Liver (tissue), 3 donors: Measurements from ENCODE around the gene RAPGEF4.

Experiments used
- CTCF ChIP-seq: fragments of 150-350 bp; IDR thresholded peaks from 2 replicates; pipeline ENCODE4 v1.5.1; 2017; ENCODE audit warnings: improper control_type of control experiment, low read depth, low read length; ENCODE audit not compliant: missing input control
- EGR1 ChIP-seq, 2 donors: IDR thresholded peaks; 2 replicates each; pipeline ENCODE4 v1.6.1; 2016 to 2018; ENCODE audit warnings: antibody characterized with exemption in 2 of 2, low read depth in 2 of 2
- FOXA1 ChIP-seq: IDR thresholded peaks from 2 replicates; pipeline ENCODE4 v1.6.1; 2016; ENCODE audit warnings: antibody characterized with exemption
- HNF4G ChIP-seq: IDR thresholded peaks from 2 replicates; pipeline ENCODE4 v1.6.1; 2016; ENCODE audit warnings: antibody characterized with exemption
- JUND ChIP-seq, 2 donors: IDR thresholded peaks; 2 replicates each; pipeline ENCODE4 v1.6.1; 2016; ENCODE audit warnings: antibody characterized with exemption in 2 of 2
- MAX ChIP-seq: IDR thresholded peaks from 2 replicates; pipeline ENCODE4 v1.6.1; 2016; ENCODE audit warnings: antibody characterized with exemption
- RAD21 ChIP-seq, 2 donors: IDR thresholded peaks; 2 replicates each; pipeline ENCODE4 v1.6.1; 2016; ENCODE audit warnings: antibody characterized with exemption in 2 of 2, mild to moderate bottlenecking in 2 of 2
- REST ChIP-seq: IDR thresholded peaks from 2 replicates; pipeline ENCODE4 v1.6.1; 2016; ENCODE audit warnings: antibody characterized with exemption, mild to moderate bottlenecking
- TAF1 ChIP-seq: conservative IDR thresholded peaks from 2 replicates; pipeline ENCODE4 v1.6.1; 2016; ENCODE audit warnings: antibody characterized with exemption, mild to moderate bottlenecking
- YY1 ChIP-seq: IDR thresholded peaks from 2 replicates; pipeline ENCODE4 v1.6.1; 2016; ENCODE audit warnings: antibody characterized with exemption, mild to moderate bottlenecking
- donor health status: healthy.
- donor health status: healthy.

GRCh38 chr2:172969609-172970008 is 234.0 kb downstream of the RAPGEF4 start:
- TF ChIP-seq CTCF (no peak), TAF1 (no peak), MAX (no peak), REST (no peak), JUND (IDR thresholded peaks at IDR 0.05) (no peak), EGR1 (IDR thresholded peaks at IDR 0.05; ENCODE audit: low read depth in 2 of 2) (no peak), HNF4G (no peak), YY1 (no peak), RAD21 (IDR thresholded peaks at IDR 0.05) (no peak), FOXA1 (no peak)
